ENCODE results near the gene NLRC5. TPM values are rescaled to one million over a fixed set of nuclear protein-coding genes. Genes with fewer than 3 reads are reported as not detected.

Gene NLRC5
- total and polyA plus RNA-seq, 2 donors (not counting 3 experiments of a cell fraction or from before 2014, with no cell fraction given), result 7.4 to 26.3 TPM

DNA sequence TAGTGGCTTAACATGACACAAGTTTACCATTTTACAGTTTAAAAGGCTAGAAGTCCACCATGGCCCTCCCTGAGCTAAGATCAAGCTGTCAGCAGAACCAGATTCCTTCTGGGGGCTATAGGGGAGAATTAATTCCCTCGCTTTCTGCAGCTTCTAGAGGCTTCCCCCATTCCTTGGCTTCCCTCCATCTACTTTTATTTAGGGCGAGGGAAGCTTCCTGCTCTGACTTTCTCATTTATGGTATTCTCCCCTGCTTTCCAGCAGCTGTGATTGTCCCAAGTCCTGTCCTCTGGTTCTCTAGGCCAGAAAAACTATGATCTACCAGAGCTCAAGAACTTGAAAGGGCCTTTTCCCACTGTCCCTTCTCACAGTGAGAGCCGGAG lies 23.3 kb upstream of the NLRC5 start:
- no peak overlapping the region for H3K4me3 ChIP-seq (replicated peaks in 1 of 3; ENCODE audit: insufficient read depth in 1 of 3, low read depth in 1 of 3, low read length in 3 of 3)
- dilution Hi-C loops (cut with MboI; ENCODE audit: extremely low pct_ligation_motif_present, low sequenced_read_pairs) (no loop called here), intact Hi-C loops (cut with micrococcal nuclease) (no loop called here)
- H3K36me3 ChIP-seq (ENCODE audit: control insufficient read depth in 2 of 2, extremely low read depth in 1 of 2, insufficient read depth in 2 of 2, low read length in 2 of 2), result no peaks in the 10 kb centered on the region
- H2AFZ ChIP-seq (ENCODE audit: low read depth, low read length), result peak overlapping the region; percentile 48
- no peaks in the 10 kb centered on the region for H3K9me3 ChIP-seq (replicated peaks; ENCODE audit: control insufficient read depth, insufficient read depth, low read length)
- no peak overlapping the region for H3K4me2 ChIP-seq (ENCODE audit: insufficient read depth, low read length)
- no peaks in the 10 kb centered on the region for H3K9me1 ChIP-seq (replicated peaks; ENCODE audit: control insufficient read depth, extremely low read depth, insufficient read depth, low read length)
- peaks cover 12% of the 10 kb centered on the region for H3K4me1 ChIP-seq (ENCODE audit: control insufficient read depth, extremely low read depth, insufficient read depth, low read length)
- H3K27me3 ChIP-seq (ENCODE audit: control insufficient read depth in 2 of 2, insufficient read depth in 2 of 2, low read length in 2 of 2), result no peaks in the 10 kb centered on the region
- DNase-seq (ENCODE audit: low read depth, low spot score) (no peak), FAIRE-seq (peak; percentile 38)
- H3K79me2 ChIP-seq (ENCODE audit: control insufficient read depth, insufficient read depth, low read length), result no peaks in the 10 kb centered on the region
- BruUV-seq (replicated peaks), result no TSS peak
- CTCF ChIA-PET, result interaction anchor here (0.9 to 9.3 kb wide), 10 partner anchors 11 to 334 kb away, joined by 3 to 140 read pairs (median 4); partner anchors contain the start of genes CPNE2 and NLRC5
- POLR2A ChIA-PET, result no interaction called here
- H3K27ac ChIP-seq (ENCODE audit: insufficient read depth, low read depth, low read length), result no peak overlapping the region
- TF ChIP-seq GATA2 (IDR thresholded peaks at IDR 0.05; ENCODE audit: insufficient read depth, insufficient read length, low read depth, low read length) (no peak), POLR2AphosphoS5 (IDR thresholded peaks at IDR 0.05; ENCODE audit: insufficient read depth, low read depth, low read length) (no peak), POLR2A (IDR thresholded peaks at IDR 0.05; ENCODE audit: low read depth, low read length) (no peak), MYC (IDR thresholded peaks at IDR 0.05; ENCODE audit: low read depth, low read length) (no peak), FOS (IDR thresholded peaks at IDR 0.05; ENCODE audit: borderline replicate concordance, insufficient read depth, low read length) (no peak), EZH2 (IDR thresholded peaks at IDR 0.05; ENCODE audit: borderline replicate concordance, low read depth, low read length, severe bottlenecking) (no peak)
- TF ChIP-seq, protein P1, sequence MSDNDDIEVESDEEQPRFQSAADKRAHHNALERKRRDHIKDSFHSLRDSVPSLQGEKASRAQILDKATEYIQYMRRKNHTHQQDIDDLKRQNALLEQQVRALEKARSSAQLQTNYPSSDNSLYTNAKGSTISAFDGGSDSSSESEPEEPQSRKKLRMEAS (IDR thresholded peaks at IDR 0.05; ENCODE audit: insufficient read depth, insufficient read length), result no peak
- TF ChIP-seq, protein P2, sequence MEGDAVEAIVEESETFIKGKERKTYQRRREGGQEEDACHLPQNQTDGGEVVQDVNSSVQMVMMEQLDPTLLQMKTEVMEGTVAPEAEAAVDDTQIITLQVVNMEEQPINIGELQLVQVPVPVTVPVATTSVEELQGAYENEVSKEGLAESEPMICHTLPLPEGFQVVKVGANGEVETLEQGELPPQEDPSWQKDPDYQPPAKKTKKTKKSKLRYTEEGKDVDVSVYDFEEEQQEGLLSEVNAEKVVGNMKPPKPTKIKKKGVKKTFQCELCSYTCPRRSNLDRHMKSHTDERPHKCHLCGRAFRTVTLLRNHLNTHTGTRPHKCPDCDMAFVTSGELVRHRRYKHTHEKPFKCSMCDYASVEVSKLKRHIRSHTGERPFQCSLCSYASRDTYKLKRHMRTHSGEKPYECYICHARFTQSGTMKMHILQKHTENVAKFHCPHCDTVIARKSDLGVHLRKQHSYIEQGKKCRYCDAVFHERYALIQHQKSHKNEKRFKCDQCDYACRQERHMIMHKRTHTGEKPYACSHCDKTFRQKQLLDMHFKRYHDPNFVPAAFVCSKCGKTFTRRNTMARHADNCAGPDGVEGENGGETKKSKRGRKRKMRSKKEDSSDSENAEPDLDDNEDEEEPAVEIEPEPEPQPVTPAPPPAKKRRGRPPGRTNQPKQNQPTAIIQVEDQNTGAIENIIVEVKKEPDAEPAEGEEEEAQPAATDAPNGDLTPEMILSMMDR (IDR thresholded peaks at IDR 0.05; ENCODE audit: extremely low read depth in 1 of 2, insufficient read depth in 1 of 2, low read depth in 1 of 2, low read length in 2 of 2), result no peak
- no peak overlapping the region for H3K9ac ChIP-seq (replicated peaks; ENCODE audit: extremely low read depth, insufficient read depth, low read length)
- H4K20me1 ChIP-seq (replicated peaks; ENCODE audit: control insufficient read depth, extremely low read depth, insufficient read depth, low read length), result no peaks in the 10 kb centered on the region

Data from endothelial cell of umbilical vein (primary cell).